ENCODE data around the gene GC.
"Not testable (repeated sequence)": the region's sequence is repeated elsewhere in the genome, so short reads cannot be mapped to it uniquely, and the experiment has no call there.

The GC gene

DNA sequence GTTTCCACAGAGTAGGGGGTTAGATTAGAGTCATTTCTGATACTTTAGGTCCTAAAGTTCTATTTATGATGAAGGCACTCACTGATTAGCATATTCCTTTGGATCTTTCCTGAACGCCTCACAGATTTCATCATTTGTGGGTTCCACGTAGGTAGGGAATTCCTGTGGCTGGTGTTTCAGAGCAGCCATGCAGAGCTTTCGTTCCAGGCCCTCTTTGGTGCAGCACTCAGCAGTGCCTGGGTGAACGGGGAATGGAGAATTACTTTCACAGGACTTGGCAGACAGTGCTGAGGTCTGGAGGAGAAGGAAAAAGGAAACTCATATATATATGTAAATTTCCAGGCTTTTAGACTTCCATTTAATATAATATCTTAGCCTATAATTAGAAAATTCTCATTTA is 18.5 kb downstream of the GC start:
- no peak for DNase-seq

DNA sequence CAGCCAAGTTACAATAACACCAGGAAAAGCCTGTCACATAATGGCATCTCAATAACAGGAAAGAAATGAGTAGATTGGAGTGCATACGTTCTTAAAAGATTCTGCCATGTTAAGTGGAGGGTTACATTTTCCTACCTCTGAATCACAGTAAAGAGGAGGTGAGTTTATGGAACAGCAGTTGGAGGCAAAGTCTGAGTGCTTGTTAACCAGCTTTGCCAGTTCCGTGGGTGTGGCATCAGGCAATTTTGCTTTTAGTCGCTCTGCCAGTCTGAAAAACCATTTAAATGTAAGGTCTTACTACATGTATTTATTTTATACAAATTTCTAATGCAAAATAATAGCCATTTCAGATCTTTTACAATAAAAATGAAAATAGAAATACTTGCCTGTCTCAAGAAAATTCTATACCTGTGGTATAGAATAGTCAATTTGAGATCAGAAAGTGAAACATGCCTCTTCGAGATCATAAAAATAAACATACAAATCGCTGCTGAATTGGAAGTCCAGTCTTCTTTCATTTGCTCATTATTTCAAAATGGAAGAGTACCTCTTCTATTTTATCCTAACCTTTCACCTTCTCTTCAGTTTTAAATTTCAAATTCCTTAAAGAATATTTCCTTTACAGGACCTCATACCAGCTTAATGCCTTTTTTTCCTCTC is 31.4 kb downstream of the GC start:
- DNase-seq: no peak

DNA sequence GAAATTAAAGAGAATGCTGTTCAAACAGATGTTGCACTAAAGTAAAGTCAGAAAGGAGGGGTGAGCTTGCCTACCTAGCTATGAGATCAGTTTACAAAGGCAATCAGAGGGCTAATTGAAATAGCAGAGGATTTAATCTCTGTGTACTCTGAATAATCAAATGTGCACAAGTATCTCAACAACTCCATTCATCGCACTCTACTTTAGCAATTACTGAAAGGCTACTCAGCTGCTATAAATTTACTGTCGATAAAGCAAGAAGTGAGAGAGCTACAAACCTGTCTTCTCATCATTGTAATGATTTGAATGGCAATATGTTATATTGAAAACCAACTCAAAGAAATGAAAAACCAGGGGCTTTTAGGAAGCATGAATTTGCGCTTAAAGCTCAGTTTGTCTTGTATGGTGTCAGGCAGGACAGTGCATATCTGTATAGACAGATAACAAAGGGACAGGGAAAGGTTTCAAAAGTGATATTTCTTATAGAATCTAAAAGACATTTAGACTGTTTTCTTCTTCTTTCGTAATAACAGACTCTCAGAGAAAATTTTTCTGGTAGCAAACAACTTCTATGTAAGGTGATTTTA is 34.8 kb downstream of the GC start:
- no peak for DNase-seq

DNA sequence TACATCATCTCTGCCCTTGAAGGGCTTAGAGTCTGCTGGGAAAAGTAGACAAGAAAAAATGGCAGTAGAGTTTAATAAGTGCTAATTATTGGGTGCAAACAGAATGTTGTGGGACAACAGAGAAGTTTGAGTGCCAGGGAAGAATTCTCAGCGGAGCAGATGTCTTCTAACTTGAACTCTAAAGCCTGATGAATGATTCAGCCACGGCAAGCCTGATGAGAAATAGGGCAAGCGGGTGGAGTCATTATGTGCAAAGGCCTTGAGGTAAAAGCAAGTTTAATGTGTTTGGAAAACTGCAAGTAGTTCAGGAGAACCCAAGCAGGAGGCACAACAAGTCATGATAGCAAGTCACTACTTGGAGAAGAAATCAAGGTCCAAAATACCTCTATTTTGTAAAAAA is 37.5 kb downstream of the GC start:
- no peak for DNase-seq

DNA sequence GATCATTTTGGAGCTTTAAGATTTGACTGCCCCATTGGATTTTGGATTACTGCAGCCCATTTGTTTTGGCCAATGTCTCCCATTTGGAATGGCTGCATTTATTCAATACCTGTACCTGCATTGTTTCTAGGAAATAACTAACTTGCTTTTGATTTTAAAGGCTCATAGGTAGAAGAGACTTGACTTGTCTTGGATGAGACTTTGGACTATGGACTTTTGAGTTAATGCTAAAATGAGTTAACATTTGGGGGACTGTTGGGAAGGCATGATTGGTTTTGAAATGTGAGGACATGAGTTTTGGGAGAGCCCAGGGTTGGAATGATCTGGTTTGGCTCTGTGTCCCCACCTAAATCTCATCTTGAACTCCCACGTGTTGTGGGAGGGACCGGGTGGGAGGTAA is 45.1 kb downstream of the GC start:
- not testable (repeated sequence) for DNase-seq

DNA sequence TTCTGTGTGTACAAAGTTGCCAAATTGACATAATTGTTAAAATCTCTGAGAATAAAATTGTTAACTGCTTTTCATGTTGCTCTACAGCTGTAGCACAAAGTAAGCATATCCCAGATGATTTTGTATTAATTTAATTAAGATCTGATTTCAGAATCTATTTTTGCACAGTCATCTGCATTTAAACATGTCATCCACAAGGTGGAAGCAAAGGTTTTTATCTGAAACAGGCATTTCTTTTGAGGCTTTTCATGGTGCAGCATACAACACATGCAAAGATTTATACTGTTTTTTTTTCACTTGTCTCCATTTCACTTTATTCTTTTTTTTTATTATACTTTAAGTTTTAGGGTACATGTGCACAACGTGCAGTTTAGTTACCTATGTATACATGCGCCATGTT is 51.2 kb downstream of the GC start:
- DNase-seq: no peak

DNA sequence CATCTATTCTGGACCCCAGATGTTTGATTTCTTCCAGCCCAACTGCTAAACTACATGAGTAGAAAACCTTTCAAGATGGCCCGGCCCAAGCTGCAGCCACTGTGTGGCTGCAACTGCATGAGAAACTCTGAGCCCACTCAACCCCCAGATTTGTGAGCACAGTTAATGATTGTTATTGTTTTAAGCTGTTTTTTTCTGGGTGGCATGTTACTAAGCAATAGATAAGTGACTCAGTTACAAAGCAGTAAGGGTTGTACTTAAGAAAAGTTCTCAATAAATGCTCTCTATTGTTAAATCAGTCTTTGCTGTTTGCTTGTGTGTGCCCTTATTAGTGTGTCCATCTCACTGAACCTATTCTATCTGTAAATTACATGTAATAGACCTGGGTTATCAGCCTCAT is 51.8 kb downstream of the GC start:
- no peak for DNase-seq

DNA sequence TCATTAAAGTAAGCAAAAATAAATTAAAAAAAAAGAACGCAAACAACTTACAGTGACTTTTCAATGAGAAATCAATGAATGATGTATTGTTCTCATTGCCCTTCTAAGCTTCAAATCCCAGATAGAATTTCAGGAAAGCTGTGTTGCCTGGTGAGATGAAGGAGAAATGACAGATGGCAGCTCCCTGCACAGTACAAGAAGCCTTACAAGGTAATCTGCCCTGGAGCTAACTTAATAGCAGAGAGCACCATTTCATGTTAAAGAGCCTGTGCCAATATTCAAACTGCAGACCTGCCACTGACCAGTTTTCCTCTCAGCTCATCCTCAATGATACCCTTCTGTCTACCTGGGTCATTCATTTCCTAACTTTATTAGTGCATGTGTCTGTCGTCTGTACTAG is 54.0 kb downstream of the GC start:
- DNase-seq: no peak

DNA sequence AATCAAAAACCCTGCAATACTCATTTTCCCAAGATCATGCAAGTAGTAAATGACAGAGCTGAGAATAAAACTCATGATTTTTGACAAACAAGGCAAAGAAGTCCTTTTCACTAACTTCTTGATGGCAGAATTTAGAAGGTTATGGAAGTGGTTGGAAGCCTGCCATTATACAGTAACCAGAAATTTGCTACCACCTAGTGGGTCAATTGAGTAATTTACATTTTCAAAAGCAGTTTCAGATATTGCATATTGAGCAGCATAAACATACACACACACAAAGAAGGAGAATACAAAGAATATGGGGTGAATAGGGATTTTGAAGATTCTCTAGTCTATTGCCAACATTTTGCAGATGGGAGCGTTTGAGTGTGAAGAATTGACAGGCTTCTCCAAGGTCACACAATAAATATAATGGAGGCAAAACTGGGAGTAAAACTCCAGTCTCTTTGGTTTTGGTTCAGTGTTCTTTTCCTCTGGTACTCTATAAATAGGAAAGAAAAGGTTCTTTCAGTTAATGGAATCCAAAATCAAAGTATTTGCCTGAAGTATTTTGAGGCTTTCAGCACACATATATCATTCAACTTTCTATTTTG is 70.2 kb downstream of the GC start:
- no peak for DNase-seq

DNA sequence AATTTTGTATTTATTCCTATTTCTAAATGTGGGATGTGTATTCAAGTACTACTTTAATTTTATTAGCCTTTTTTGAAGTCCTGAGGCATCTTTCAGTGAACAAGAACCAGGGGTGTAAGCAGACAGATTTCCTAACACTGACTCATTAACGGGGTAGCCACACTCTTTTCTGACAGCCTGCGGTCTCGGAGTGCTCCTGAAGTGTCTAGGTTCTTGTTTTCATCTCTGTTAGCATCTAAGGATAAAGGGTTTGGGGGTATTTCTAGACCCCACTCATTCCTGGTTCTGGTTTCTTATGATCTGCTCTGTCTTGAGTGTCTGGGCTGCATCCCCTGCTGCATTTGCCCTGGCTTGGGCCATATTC is 71.9 kb downstream of the GC start:
- DNase-seq: no peak

DNA sequence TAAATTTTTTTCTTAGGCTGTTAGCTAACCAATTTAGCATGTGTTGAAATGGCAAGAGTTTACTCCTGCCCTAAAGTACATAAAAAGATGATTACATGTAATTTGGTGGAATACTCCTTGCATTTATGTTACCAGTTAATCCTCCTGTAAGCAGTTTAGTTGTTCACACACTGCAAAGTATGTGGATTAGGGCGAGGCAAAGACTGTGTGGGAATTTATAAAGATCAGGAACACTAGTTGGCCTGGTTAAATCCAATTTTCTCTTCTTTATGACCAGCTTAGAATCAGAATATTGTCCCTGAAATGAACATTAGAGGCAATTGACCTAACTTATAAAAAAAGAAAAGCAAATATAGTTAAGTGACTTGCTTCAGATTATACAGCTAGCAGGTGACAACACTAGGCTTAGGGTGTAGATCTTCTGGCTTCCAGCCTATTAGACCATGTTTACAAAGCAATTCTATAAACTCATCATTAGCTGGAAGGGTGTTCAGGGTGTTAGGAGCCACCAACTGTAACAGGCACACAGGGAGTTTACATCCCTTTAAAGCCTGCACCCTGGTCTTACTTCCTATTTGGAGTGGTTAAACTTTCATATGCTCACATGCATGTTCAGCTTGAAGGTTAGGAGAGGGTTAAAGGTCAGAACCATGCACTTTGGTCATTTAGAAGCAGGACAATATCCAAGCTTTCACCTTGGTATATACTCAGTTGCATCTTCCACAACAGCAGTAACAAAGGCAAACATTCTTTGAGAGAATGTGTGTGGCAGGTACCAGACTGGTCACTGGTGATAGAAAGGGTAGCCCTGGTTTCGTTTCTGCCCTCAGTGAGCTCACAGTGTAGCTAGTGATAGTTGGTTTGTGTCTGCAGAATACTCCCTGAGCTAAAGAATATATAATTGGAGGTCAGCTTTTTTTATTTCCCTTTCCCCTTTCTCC is 72.6 kb downstream of the GC start:
- no peak for DNase-seq

DNA sequence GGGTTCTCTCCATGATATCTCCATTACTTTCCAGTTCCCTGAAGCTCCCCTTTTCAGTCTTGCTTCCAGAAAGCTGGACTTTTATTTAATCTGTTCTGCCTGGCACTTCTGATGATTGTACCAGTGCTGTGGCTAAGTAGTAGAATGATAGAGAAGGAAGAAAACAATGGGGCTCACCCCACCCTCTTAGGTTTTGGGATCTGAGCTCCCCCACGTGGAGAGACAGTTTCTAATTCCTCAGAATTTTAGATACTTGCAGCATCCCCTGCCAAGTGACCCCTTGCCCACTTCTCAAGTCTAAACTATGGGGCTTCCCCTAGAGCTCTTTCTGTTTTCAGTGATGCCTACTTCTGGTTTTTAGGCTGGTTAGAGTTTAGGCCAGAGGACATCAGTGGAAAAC is 73.9 kb downstream of the GC start:
- DNase-seq: no peak

DNA sequence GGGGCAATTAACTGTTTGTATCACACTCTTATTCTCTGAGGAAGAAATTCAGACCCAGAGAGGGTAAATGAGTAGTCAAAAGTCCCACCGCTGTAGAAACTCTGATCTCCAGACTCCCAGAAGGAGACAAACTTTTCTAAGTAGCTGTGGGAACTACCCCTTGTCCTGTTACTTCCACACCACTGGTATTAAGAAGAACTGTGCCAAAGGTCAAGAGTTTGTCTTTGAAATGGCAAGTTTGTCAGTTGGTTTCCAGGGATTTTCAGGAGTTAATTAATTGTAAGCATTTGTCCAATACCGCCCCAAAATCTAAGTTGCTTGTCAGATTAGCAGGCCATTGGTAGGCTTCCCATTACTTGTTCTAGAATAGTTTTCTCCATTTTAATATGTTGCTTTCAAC is 85.7 kb downstream of the GC start:
- DNase-seq: no peak

DNA sequence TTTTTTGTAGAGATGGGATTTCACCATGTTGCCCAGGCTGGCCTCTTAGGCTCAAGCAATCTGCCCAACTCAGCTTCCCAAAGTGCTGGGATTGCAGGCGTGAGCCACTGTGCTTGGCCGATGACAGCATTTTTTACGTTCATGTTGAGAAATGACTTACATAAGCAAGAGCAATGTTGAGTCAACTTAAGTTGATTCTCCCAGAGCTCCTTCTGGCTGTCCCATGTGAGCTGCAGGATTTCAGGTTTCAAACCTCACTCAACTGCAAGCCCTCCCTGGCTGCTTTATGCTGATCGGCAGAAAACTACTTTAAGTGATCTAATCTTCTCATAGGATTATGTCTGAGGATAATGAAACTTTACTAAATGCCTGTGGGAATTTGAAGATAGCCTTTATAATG is 86.8 kb downstream of the GC start:
- no peak for DNase-seq

DNA sequence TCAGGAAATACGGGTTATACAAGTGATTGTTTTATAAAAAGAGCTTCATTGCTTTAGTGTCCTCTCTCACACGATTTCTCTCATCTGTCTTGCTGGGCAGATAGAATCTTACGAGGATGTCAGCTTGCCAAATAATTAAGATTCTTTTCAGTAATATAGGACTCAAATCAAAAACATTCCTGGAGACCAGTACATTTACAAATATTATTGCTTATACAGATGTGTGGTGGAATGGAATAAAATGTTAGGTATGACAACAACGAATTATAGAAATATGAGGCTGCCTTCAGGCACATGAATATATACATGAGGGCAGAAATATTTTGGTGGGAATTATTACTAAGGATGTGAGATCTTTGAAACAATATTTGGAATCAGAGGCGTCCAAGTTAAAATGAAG is 88.9 kb downstream of the GC start:
- DNase-seq: no peak

DNA sequence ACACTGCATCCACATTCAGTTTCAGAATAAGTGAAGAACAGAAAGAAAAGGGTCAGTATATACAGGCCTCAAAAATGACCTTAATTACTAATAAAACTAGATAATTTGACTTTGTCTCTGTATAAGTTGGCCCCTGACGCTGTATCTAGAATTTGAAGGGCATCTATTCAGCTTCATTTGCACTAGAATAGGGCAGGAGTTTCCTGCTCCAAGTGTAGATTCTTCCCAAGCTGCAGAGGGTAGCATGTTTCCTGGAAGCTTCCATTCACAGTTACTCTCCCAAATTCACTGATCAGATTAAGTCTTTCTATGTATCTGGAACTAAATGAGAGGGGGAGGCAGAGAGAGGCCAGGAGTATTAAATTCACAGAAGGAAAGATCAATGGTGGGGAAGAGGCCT is 90.9 kb downstream of the GC start:
- DNase-seq: no peak

DNA sequence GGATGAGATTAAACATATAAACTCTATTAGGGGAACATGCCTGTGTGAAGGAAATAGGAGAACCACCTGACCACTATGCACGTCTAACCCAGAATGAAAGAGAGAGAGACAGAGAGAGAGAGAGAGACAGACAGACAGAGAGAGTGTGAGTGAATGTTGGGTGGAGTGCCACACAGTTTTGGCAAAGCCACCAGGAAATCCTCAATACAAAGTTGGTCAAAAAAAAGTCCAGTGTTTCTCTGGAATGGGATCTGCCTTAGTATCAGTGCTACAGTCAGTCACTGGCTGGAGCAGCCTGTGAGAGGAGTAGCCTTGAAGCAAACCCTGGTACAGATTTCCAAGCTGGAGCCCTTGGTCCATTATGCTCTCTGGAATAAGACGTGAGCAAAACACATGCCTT is 91.7 kb downstream of the GC start:
- DNase-seq: no peak

Data from activated CD4-positive, alpha-beta T cell treated with anti-CD3 and anti-CD28 coated beads for 48 hours (primary cell).